ENCODE data around the gene CSNK2A1. TPM values are rescaled to one million over a fixed set of nuclear protein-coding genes. Genes with fewer than 3 reads are reported as not detected.

Gene CSNK2A1
- polyA plus RNA-seq, 1 experiment: 136 TPM

DNA sequence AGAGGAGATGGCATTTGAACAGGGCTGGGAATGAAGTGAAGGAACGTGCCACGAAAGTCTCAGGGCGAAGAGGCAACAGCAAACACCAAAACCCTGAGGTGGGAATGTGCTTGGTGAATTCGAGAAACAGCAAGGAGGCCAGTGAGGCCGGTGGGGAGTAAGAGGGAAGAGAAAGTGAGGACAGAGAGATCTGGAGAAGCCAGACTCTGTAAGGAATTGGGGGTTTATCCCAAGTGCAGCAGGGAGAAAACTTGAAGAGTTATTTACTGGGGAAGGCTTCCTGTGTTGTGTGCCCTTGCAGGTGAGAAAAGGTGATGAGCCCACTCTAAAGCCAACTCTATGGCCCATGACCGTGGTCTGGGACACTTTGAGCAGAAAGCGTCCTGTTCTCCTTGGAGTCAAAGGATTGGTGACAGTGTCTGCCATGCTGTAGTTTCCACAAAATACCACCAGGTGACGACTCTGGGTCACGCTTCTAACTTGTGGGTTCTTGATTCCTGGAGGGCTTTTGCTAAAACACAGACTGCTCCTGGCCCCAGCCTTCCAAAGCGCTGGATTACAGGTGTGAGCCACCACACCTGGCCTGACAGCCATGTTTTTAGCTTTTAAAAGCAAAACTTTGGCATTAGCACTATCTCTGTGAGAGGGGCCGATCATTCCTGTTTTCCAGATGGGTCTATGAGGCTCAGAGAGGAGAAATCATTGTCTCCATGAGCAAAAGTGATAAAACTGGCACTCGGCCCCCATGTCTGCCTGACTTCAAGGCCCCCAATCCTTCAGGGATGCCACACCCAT lies 18.0 kb upstream of the CSNK2A1 start:
- ChIA-PET CTCF (interaction anchor here (0.6 to 5.4 kb wide), 24 partner anchors 9 to 207 kb away, joined by 3 to 82 read pairs (median 4); partner anchors contain the start of gene CSNK2A1), POLR2A (no interaction called here)
- peaks cover 16% of the 10 kb centered on the region for H3K27me3 ChIP-seq (ENCODE audit: control insufficient read depth, insufficient read depth, low read length)
- DNase-seq (ENCODE audit: low read depth, low spot score): peak; percentile 16
- H3K27ac ChIP-seq (ENCODE audit: low read depth, low read length): no peak overlapping the region
- TF ChIP-seq, protein P1, sequence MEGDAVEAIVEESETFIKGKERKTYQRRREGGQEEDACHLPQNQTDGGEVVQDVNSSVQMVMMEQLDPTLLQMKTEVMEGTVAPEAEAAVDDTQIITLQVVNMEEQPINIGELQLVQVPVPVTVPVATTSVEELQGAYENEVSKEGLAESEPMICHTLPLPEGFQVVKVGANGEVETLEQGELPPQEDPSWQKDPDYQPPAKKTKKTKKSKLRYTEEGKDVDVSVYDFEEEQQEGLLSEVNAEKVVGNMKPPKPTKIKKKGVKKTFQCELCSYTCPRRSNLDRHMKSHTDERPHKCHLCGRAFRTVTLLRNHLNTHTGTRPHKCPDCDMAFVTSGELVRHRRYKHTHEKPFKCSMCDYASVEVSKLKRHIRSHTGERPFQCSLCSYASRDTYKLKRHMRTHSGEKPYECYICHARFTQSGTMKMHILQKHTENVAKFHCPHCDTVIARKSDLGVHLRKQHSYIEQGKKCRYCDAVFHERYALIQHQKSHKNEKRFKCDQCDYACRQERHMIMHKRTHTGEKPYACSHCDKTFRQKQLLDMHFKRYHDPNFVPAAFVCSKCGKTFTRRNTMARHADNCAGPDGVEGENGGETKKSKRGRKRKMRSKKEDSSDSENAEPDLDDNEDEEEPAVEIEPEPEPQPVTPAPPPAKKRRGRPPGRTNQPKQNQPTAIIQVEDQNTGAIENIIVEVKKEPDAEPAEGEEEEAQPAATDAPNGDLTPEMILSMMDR (IDR thresholded peaks at IDR 0.05; ENCODE audit: low read depth, low read length): peak; percentile 100
- H3K9me3 ChIP-seq (ENCODE audit: control insufficient read depth, insufficient read depth, low read length): no peaks in the 10 kb centered on the region
- H3K4me3 ChIP-seq (ENCODE audit: low read depth, low read length): no peak overlapping the region

DNA sequence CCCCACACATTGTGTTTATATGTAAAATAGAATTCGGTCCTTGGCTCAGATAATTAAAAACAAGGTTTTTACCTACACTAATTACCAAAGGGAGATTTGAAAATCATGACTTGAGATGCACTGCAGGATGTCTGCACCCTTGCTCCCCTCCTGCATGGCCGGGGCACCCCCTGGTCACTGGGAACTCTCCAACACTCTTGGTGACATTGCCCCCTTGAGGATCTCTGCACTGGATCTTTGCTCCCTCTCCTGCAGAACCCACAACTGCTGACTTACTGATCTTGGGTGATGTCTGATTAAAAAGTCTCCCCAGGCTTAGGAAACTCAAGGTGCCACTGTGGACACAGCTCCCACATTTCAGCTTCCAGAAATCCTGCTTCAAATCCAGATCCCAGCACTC lies 17.1 kb upstream of the CSNK2A1 start:
- DNase-seq (ENCODE audit: low read depth, low spot score): no peak
- Histone ChIP-seq H3K27ac (ENCODE audit: low read depth, low read length) (no peak overlapping the region), H3K9me3 (ENCODE audit: control insufficient read depth, insufficient read depth, low read length) (no peaks in the 10 kb centered on the region), H3K4me3 (ENCODE audit: low read depth, low read length) (no peak overlapping the region), H3K27me3 (ENCODE audit: control insufficient read depth, insufficient read depth, low read length) (peaks cover 16% of the 10 kb centered on the region)
- ChIA-PET CTCF (interaction anchor here (0.6 to 5.4 kb wide), 10 partner anchors 12 to 183 kb away, joined by 3 to 82 read pairs (median 12); no protein-coding TSS in a partner anchor), POLR2A (no interaction called here)
- TF ChIP-seq, protein P1 (IDR thresholded peaks at IDR 0.05; ENCODE audit: low read depth, low read length): no peak

- Histone ChIP-seq H3K27me3 (ENCODE audit: control insufficient read depth, insufficient read depth, low read length) (peaks cover 23% of the 10 kb centered on the region), H3K9me3 (ENCODE audit: control insufficient read depth, insufficient read depth, low read length) (no peaks in the 10 kb centered on the region), H3K4me3 (ENCODE audit: low read depth, low read length) (no peak overlapping the region), H3K27ac (ENCODE audit: low read depth, low read length) (no peak overlapping the region)
- TF ChIP-seq, protein P1 (IDR thresholded peaks at IDR 0.05; ENCODE audit: low read depth, low read length): no peak
- no peak for DNase-seq (ENCODE audit: low read depth, low spot score)
- CTCF ChIA-PET: interaction anchor here (1.3 kb wide), 1 partner anchor 87 kb away, joined by 5 read pairs; no protein-coding TSS in a partner anchor
- POLR2A ChIA-PET: no interaction called here
These were observed 14.5 kb upstream of the CSNK2A1 start for GRCh38 chr20:558117-558516.

DNA sequence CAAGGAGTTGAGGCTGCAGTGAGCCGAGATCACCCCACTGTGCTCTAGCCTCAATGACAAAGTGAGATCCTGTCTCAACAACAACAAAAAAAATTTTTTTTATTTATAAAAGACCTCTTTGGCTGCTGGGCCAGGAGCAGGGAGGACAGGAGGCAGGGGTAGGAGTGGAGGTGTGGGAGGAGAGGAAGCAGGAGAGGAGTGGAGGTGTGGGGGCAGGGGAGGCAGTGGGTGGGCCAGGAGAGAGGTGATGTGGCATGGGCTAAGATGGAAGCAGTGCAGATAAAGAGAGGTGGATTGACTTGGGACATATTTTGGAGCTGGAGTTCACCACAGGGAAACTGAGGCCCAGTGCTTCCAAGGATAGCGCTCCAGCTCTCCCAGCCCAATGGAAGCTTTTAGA lies 13.4 kb upstream of the CSNK2A1 start:
- no peak for DNase-seq (ENCODE audit: low read depth, low spot score)
- ChIA-PET POLR2A (no interaction called here), CTCF (interaction anchor here (1.3 to 1.4 kb wide), 2 partner anchors 89 to 182 kb away, joined by 5 read pairs; no protein-coding TSS in a partner anchor)
- Histone ChIP-seq H3K9me3 (ENCODE audit: control insufficient read depth, insufficient read depth, low read length) (no peaks in the 10 kb centered on the region), H3K27ac (ENCODE audit: low read depth, low read length) (no peak overlapping the region), H3K4me3 (ENCODE audit: low read depth, low read length) (no peak overlapping the region), H3K27me3 (ENCODE audit: control insufficient read depth, insufficient read depth, low read length) (peaks cover 23% of the 10 kb centered on the region)
- TF ChIP-seq, protein P1 (IDR thresholded peaks at IDR 0.05; ENCODE audit: low read depth, low read length): no peak

- POLR2A ChIA-PET: no interaction called here
- no peak for DNase-seq (ENCODE audit: low read depth, low spot score)
- Histone ChIP-seq H3K4me3 (ENCODE audit: low read depth, low read length) (no peak overlapping the region), H3K27ac (ENCODE audit: low read depth, low read length) (no peak overlapping the region), H3K27me3 (ENCODE audit: control insufficient read depth, insufficient read depth, low read length) (peaks cover 28% of the 10 kb centered on the region), H3K9me3 (ENCODE audit: control insufficient read depth, insufficient read depth, low read length) (no peaks in the 10 kb centered on the region)
- TF ChIP-seq, protein P1 (IDR thresholded peaks at IDR 0.05; ENCODE audit: low read depth, low read length): no peak
- CTCF ChIA-PET: interaction anchor here (0.9 to 1.4 kb wide), 2 partner anchors 90 to 183 kb away, joined by 5 read pairs; no protein-coding TSS in a partner anchor
These were observed 12.4 kb upstream of the CSNK2A1 start for GRCh38 chr20:555976-556385.

Measured in AG04450 (cell line).